Thyroid gland (tissue), 4 donors: Measurements from ENCODE around the gene PHB1. TPM values are rescaled to one million over a fixed set of nuclear protein-coding genes. Genes with fewer than 3 reads are reported as not detected.
A peak's percentile ranks its signal among the peaks of the same experiment; 100 is the strongest.

Experiments used
- DNase-seq, 2 donors: peaks; one replicate each; pipeline ENCODE4 v3.0.0-alpha.2; 2019
- H3K27ac ChIP-seq, 3 donors: fragments of 200-600 bp; sonication (generic); 1 replicate in 2 of 3; 2 replicates in 1 of 3; pipeline ENCODE4 v1.5.1; 2016 to 2019; ENCODE audit warnings: mild to moderate bottlenecking in 1 of 3, moderate library complexity in 1 of 3
- H3K27me3 ChIP-seq: fragments of 200-600 bp; sonication (generic); one replicate; pipeline ENCODE4 v1.5.1; 2019
- H3K36me3 ChIP-seq, 2 donors: fragments of 200-600 bp; sonication (generic); one replicate each; pipeline ENCODE4 v1.5.1; 2016 to 2019
- H3K4me1 ChIP-seq, 2 donors: fragments of 200-600 bp; sonication (generic); one replicate each; pipeline ENCODE4 v1.5.1; 2017 to 2019
- H3K4me3 ChIP-seq, 3 donors: fragments of 200-600 bp; sonication (generic); replicated peaks in 1 of 3; 1 replicate in 2 of 3; 2 replicates in 1 of 3; pipeline ENCODE4 v1.5.1; 2016; ENCODE audit warnings: mild to moderate bottlenecking in 1 of 3
- H3K9me3 ChIP-seq: fragments of 200-600 bp; sonication (generic); one replicate; pipeline ENCODE4 v1.5.1; 2017
- POLR2A ChIP-seq, 2 donors: fragments of 450-650 bp; IDR thresholded peaks; one replicate each; pipeline ENCODE4 v1.6.1; 2017; ENCODE audit warnings: antibody characterized with exemption in 2 of 2, mild to moderate bottlenecking in 2 of 2, moderate library complexity in 1 of 2
- WGBS, 2 donors: methylation state at CpG; one replicate each; pipeline ENCODE4 v1.1.5; 2017; 5-methylcytosine and 5-hydroxymethylcytosine counted together
- intact Hi-C: fragments of 100-400 bp; cut with DNase I; formaldehyde crosslinking; loops from one replicate; pipeline ENCODE4 v1.15.1; 2023
- total RNA-seq, 4 donors: library from RNA; depleted of rRNA; stranded (reverse); fragments of >200 nt; gene quantifications; one replicate each; pipeline ENCODE4 v1.2.3, GENCODE V29; 2016
- TF ChIP-seq, protein P1 (sequence below), 6 experiments: fragments of 200-600 bp in 3 of 6; fragments of 450-650 bp in 3 of 6; sonication (generic) in 3 of 6; IDR thresholded peaks; one replicate each; pipeline ENCODE4 v1.5.1; 2016 to 2019; ENCODE audit warnings: antibody characterized with exemption in 6 of 6, mild to moderate bottlenecking in 2 of 6, inconsistent platforms in 1 of 6, moderate library complexity in 1 of 6

Gene PHB1
- total RNA-seq, 4 donors from 2014 or later: 77.5 to 129 (median 103) TPM

DNA sequence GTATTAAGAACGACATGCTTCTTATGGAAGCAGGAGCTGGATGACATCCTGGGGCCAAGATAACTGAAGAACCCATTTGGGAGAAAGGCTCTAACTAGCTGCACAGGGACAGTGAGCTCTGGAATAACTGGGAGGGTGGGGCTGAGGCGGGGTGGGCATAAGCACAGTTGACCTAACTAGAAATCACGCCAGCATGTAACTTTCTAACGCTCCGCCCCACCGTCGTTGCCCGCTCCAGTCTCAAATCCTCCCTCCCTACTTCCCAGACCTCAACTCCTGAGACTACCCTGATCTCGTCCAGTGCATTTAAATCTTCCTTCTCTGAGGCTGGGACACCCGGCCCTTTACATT, 436 bp downstream of the PHB1 start:
- peak overlapping the region; percentile 51 to 70 (median 61) for H3K4me3 ChIP-seq
- intact Hi-C loops: no loop called here
- TF ChIP-seq, protein P1, sequence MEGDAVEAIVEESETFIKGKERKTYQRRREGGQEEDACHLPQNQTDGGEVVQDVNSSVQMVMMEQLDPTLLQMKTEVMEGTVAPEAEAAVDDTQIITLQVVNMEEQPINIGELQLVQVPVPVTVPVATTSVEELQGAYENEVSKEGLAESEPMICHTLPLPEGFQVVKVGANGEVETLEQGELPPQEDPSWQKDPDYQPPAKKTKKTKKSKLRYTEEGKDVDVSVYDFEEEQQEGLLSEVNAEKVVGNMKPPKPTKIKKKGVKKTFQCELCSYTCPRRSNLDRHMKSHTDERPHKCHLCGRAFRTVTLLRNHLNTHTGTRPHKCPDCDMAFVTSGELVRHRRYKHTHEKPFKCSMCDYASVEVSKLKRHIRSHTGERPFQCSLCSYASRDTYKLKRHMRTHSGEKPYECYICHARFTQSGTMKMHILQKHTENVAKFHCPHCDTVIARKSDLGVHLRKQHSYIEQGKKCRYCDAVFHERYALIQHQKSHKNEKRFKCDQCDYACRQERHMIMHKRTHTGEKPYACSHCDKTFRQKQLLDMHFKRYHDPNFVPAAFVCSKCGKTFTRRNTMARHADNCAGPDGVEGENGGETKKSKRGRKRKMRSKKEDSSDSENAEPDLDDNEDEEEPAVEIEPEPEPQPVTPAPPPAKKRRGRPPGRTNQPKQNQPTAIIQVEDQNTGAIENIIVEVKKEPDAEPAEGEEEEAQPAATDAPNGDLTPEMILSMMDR (IDR thresholded peaks at IDR 0.05): no peak
- TF ChIP-seq POLR2A (IDR thresholded peaks at IDR 0.05): no peak
- H3K27me3 ChIP-seq: no peaks in the 10 kb centered on the region
- DNase-seq: no peak
- H3K4me1 ChIP-seq: peaks cover 7 to 16% of the 10 kb centered on the region in 2 donors
- no peaks in the 10 kb centered on the region for H3K9me3 ChIP-seq
- no peak overlapping the region for H3K27ac ChIP-seq
- 0 to 1% methylated on average over 10 of the region's 10 CpGs for WGBS, 2 donors
- H3K36me3 ChIP-seq: peaks cover 14 to 18% of the 10 kb centered on the region in 2 donors

DNA sequence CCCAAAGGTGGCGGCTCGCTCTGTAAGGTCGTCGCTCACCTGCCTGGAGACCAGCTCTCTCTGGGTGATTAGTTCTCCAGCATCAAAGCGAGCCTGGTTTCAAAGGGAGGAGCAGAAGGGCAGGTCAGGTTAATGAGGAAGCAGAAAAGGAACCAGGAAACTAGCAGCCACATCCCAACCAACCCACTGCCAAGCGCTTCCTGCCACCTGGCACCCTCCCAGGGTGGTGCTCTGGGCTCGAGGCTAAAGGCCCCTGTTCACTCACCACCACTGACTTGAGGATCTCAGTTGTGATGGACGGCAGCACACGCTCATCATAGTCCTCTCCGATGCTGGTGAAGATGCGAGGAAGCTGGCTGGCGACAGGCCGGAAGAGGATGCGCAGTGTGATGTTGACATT, 5.6 kb downstream of the PHB1 start:
- intact Hi-C loops: no loop called here

DNA sequence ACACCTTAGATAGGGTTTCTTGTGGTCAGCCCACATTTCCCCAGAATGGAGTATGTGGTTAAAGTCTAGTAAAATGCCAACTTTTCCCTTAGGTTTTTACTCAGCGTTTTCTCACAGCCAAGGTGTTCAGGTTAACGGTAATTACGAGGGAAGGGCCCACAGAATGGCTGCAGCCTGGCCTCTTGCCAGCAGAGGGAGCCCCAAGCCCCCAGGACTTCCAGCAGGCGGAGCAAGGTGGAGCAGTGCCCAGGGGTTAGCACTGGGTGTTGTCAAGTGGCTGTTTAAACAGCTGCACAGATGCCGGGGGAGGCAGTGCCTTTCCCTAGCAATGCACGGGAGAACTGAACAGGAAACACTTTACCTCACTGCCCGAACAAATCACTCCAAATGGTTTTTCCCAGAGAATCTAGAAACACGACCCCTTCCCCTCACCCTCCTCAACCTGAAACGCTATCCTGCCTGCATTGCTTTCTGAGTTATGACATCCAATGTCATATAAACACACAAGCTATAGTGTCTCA, 6.6 kb downstream of the PHB1 start:
- Histone ChIP-seq H3K4me1 (peaks cover 3 to 7% of the 10 kb centered on the region in 2 donors), H3K27ac (no peak overlapping the region), H3K4me3 (no peak overlapping the region), H3K36me3 (peaks cover 62 to 69% of the 10 kb centered on the region in 2 donors), H3K9me3 (no peaks in the 10 kb centered on the region), H3K27me3 (no peaks in the 10 kb centered on the region)
- intact Hi-C loops: no loop called here
- peak; percentile 63 to 73 for DNase-seq
- WGBS, 2 donors: 48 to 49% methylated on average over 9 of the region's 9 CpGs
- no peak for TF ChIP-seq POLR2A (IDR thresholded peaks at IDR 0.05)
- TF ChIP-seq, protein P1 (IDR thresholded peaks at IDR 0.05): peak in 5 of 6 experiments; percentile 28 to 46 (median 42)

More for the DNA sequence above, 5.6 kb downstream of the PHB1 start:
- TF ChIP-seq, protein P1 (IDR thresholded peaks at IDR 0.05): no peak
- TF ChIP-seq POLR2A (IDR thresholded peaks at IDR 0.05): no peak
- peaks cover 7 to 13% of the 10 kb centered on the region in 2 donors for H3K4me1 ChIP-seq
- no peaks in the 10 kb centered on the region for H3K27me3 ChIP-seq
- H3K36me3 ChIP-seq: peaks cover 62 to 63% of the 10 kb centered on the region in 2 donors
- no peak overlapping the region for H3K4me3 ChIP-seq
- 92% methylated on average over 14 of the region's 14 CpGs for WGBS, 2 donors
- no peaks in the 10 kb centered on the region for H3K9me3 ChIP-seq
- H3K27ac ChIP-seq: no peak overlapping the region
- no peak for DNase-seq

DNA sequence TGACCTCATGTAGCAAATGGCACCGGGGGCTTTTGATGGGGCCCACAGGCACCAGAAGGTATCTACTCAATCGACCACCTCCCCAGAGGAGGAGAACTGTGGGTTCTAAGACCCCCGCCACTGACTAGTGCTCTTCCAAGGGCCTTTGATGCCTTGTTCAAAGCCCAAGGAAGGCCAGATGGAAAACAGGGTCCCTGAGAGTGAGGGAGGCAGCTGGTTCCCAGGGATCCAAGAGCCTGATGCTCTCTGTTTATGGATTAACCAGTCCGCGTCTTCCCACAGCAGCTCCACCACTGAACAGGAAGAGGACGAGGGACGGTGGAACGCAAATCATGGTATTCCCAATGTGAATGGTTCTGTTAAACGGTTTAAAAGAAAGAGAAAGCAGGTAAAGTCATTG, 7.6 kb downstream of the PHB1 start:
- no peaks in the 10 kb centered on the region for H3K27me3 ChIP-seq
- peaks cover 3 to 7% of the 10 kb centered on the region in 2 donors for H3K4me1 ChIP-seq
- H3K36me3 ChIP-seq: peaks cover 62 to 68% of the 10 kb centered on the region in 2 donors
- TF ChIP-seq POLR2A (IDR thresholded peaks at IDR 0.05): no peak
- TF ChIP-seq, protein P1 (IDR thresholded peaks at IDR 0.05): no peak
- H3K27ac ChIP-seq: no peak overlapping the region
- WGBS, 2 donors: 91 to 97% methylated on average over 9 of the region's 9 CpGs
- no peaks in the 10 kb centered on the region for H3K9me3 ChIP-seq
- H3K4me3 ChIP-seq: no peak overlapping the region
- DNase-seq: no peak
- intact Hi-C loops: no loop called here

DNA sequence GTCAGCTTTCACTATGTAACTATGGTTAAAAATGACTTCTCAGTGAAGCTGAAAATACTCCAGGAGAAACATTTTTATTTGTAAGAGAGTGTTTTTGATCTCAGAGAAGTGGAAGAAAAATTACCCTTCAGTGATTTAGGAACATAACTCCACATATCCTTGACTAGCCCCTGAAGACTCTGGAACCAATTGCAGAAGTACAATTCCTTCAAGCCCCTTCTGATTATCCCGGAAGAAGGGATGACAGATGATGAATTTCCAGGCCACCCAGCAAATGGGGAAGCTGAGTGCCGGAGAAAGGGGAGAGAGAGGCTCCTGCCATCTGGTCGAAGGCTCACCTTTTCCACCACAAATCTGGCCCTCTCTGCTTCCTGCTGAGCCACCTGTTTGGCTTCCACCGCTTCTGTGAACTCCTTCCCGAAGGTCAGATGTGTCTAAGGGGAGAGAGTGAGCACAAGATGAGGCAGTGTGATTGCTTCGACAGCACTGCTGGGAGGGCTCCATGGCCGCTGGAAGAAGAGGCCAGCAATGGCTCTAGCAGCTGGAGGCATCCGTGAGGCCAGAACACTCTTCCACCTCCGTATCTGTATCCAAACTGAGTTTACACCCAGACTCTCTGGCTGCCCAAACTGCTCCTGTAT, 8.1 kb downstream of the PHB1 start:
- intact Hi-C loops: no loop called here
- WGBS, 2 donors: 90 to 92% methylated on average over 9 of the region's 9 CpGs
- Histone ChIP-seq H3K4me3 (no peak overlapping the region), H3K9me3 (no peaks in the 10 kb centered on the region), H3K36me3 (peaks cover 61 to 62% of the 10 kb centered on the region in 2 donors), H3K27ac (no peak overlapping the region), H3K27me3 (no peaks in the 10 kb centered on the region), H3K4me1 (peaks cover 3 to 7% of the 10 kb centered on the region in 2 donors)
- no peak for TF ChIP-seq POLR2A (IDR thresholded peaks at IDR 0.05)
- TF ChIP-seq, protein P1 (IDR thresholded peaks at IDR 0.05): no peak
- DNase-seq: no peak
